ENCODE results near the gene BMP7.

Gene BMP7

DNA sequence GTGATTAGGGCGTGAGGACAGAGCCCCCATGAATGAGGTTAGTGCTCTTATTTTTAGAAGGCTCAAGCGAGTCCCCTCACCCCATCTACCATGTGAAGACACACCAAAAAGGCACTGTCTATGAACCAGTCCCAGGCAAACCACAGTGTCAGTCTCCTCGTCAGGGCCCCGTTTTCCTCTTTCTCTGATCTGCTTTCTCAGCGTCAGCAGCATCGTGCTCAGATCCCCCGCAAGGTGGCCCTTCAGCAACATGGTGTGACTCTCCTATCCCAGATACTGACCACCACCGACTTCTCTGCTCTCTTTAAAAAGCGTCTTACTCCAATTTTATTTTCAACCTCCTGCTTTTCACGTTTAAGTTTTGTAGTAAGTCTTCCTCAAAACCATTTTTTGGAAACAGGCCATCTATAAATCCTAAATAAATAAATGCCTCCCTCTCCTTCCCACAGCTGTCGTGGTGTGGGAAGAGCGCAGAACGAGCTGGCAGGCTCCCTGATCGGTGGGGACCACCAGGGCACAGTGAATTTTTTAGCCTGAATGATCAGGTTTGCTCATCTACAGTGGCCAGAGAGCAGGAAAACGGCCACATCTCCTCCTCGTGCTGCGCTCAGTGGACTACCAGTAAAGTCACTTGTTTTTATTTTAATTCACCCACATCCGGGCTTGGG is 113.1 kb downstream of the BMP7 start:
- DNase-seq (ENCODE audit: low read depth in 2 of 2, low spot score in 1 of 2), result no peak

GRCh38 chr20:57152557-57152956 is 113.9 kb downstream of the BMP7 start:
- no peak for DNase-seq (ENCODE audit: low read depth in 2 of 2, low spot score in 1 of 2)

- DNase-seq (ENCODE audit: low read depth in 2 of 2, low spot score in 1 of 2), result no peak
Measured at GRCh38 chr20:57150559-57150958, 115.9 kb downstream of the BMP7 start.

- DNase-seq (ENCODE audit: low read depth in 2 of 2, low spot score in 1 of 2), result no peak
Measured at GRCh38 chr20:57148263-57148662, 118.2 kb downstream of the BMP7 start.

GRCh38 chr20:57147185-57147584 is 119.3 kb downstream of the BMP7 start:
- no peak for DNase-seq (ENCODE audit: low read depth in 2 of 2, low spot score in 1 of 2)

DNA sequence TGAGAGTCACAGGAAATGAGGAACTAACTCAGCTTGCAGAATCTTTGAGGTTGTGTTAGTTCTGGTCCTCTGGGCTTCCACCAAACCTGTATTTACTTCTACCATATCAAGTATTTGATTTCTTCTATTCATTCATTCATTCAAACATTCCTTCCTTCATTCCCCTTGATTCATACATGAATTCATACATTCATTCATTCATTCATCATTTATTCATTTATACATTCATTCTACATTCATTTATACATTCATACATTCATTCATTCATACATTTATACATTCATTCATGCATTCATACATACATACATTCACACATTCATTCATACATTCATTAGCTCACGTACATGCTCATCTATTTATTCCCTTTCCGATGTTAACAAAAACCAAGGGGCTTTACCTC is 120.3 kb downstream of the BMP7 start:
- no peak for DNase-seq (ENCODE audit: low read depth in 2 of 2, low spot score in 1 of 2)

DNA sequence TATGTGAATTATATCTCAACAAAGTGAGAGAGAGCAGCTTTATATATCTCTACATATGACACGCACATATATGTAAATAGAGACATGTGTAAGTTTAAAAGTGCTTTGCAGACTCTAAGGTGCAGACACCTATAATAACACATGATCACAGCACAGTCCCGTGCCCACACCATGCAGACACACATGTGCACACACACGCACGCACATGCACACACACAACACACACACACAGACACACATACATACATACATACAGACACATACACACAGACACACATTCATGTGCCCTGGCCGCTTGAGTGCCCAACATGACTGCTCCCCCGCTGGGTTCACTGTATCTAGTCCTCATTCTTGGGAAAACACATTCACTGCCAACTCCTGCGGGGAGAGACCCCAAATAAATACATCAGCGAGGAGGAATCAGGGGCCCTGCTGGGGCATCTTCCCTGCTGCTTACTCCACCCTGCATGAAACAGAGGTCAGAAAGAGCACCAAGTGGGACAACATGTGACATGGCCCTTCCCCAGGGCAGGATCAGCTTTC is 121.3 kb downstream of the BMP7 start:
- no peak for DNase-seq (ENCODE audit: low read depth in 2 of 2, low spot score in 1 of 2)

- DNase-seq (ENCODE audit: low read depth in 2 of 2, low spot score in 1 of 2), result no peak
Measured at GRCh38 chr20:57143173-57143572, 123.3 kb downstream of the BMP7 start.

GRCh38 chr20:57142667-57143066 is 123.8 kb downstream of the BMP7 start:
- DNase-seq (ENCODE audit: low read depth in 2 of 2, low spot score in 1 of 2), result no peak

DNA sequence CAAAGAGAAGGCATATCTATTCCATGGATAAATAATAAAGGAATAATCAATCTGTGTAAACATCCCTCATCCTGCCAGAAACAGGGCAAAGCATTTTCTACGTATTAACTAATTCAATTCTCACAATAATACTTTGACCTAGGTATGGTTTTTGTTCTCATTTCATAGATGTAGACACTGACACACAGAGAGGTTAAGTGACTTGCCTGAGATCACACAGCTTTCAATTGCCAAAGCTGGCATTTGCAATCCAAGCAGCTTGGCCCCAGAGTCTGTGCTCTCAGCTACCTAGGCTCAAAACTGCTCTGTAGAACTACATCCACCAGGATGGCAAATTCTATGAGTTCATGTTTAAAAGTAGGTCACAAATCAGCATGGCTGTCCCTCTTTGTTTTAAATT is 124.9 kb downstream of the BMP7 start:
- DNase-seq (ENCODE audit: low read depth in 2 of 2, low spot score in 1 of 2), result no peak

GRCh38 chr20:57140416-57140965 is 126.0 kb downstream of the BMP7 start:
- no peak for DNase-seq (ENCODE audit: low read depth in 2 of 2, low spot score in 1 of 2)

DNA sequence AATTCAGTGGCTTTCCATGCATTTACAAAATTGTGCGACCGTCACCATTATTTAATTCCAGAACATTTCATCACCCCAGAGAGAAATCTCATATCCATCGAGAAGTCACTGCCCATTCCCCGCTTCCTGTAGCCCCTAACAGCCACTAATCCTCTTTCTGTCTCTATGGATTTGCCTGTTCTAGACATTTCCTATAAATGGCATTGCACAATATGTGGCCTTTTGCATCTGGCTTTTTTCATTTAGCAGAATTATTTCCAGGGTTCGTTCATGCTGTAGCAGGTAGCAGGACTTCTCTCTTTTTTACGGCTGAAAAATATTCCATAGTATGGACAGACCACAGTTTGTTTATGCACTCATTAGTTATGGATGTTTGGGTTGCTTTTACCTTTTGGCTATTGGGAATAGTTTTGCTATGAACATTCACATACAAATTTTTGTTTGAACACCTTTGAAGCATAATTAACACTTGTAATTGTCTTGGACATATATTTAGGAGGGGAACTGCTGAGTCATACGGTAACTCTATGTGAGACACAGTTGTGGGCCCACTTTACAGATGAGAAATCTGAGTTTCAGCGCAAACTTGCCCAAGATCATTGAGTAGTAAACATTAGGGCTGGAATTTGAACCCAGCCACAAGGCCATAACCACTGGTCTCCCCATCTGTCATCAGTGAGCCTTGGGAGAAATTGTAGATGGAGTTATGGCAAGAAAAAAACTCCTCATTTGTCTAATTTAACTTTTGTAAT is 126.9 kb downstream of the BMP7 start:
- DNase-seq (ENCODE audit: low read depth in 2 of 2, low spot score in 1 of 2), result no peak

DNA sequence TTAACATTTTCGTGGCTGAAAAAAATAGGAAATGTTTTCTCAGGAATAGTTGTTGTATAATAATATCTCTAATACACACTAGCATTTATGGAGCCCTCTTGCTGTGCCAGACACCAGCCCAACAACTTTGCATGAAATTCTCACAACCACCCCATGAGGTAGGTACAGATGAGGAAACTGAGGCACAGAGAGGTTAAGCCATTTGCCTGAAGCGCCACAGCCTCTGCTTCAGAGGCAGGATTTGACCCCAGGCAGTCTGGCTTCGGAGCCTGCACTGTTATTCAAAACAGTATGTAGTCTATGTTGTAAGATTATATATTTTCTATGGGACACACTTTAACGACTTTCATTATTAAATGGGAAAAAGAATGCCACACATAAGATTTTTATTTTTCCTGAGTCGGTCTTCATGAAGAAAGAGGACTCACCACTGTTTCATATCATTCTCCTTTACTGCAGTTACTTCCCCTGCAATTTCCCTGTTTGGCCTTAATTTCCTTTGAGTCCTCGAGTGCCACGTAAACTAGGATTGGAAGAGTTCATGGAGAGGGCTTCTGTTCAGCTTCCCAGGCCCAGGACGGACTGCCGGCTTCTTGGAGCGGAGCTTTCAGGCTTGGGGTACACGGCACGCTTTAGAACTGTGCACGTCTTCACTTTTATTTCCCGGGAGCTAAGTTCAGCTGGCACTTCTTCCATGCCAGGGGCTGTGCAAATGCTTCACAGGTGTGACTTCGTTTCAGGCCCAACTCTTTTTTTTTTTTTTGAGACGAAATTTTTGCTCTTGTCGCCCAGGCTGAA is 128.0 kb downstream of the BMP7 start:
- DNase-seq (ENCODE audit: low read depth in 2 of 2, low spot score in 1 of 2), result no peak

GRCh38 chr20:57137676-57138075 is 128.8 kb downstream of the BMP7 start:
- no peak for DNase-seq (ENCODE audit: low read depth in 2 of 2, low spot score in 1 of 2)

- no peak for DNase-seq (ENCODE audit: low read depth in 2 of 2, low spot score in 1 of 2)
Measured at GRCh38 chr20:57136734-57137133, 129.7 kb downstream of the BMP7 start.

GRCh38 chr20:57135875-57136274 is 130.6 kb downstream of the BMP7 start:
- DNase-seq (ENCODE audit: low read depth in 2 of 2, low spot score in 1 of 2), result no peak

- no peak for DNase-seq (ENCODE audit: low read depth in 2 of 2, low spot score in 1 of 2)
Measured at GRCh38 chr20:57134804-57135203, 131.6 kb downstream of the BMP7 start.

DNA sequence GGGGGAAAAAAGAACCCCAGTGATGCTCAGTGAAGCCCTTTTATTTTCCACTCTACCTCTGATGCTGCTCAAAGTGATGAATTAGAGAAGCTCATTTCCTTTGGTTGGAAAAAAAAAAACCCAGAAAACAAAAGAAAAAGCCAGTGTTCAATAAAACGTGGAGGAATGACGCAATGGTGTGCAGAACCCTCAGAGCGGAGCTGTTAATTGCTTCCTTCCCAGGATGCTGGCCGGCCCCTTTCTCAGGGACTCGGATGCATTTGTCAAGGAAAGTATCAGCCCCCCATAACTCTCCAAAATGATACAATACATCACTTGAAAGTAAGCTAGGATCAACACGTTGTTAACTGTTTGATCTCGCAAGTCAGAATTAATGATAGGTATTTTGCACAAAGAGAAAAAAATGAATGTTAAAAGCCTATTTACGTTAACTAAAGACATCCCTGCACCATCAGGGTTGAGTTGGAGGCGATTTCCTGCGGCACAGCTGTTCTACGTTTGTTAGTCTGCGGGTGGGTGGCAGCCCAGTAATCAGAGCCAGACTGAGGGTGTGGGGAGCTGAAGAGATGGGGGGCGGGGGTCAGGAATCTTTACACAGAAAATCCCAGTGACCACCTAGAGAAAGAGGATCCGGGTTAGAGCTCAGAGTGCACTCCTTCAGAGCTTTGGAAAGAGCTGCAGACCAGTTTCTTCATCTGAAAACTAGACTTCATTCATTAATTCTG is 132.4 kb downstream of the BMP7 start:
- DNase-seq (ENCODE audit: low read depth in 2 of 2, low spot score in 1 of 2), result no peak

DNA sequence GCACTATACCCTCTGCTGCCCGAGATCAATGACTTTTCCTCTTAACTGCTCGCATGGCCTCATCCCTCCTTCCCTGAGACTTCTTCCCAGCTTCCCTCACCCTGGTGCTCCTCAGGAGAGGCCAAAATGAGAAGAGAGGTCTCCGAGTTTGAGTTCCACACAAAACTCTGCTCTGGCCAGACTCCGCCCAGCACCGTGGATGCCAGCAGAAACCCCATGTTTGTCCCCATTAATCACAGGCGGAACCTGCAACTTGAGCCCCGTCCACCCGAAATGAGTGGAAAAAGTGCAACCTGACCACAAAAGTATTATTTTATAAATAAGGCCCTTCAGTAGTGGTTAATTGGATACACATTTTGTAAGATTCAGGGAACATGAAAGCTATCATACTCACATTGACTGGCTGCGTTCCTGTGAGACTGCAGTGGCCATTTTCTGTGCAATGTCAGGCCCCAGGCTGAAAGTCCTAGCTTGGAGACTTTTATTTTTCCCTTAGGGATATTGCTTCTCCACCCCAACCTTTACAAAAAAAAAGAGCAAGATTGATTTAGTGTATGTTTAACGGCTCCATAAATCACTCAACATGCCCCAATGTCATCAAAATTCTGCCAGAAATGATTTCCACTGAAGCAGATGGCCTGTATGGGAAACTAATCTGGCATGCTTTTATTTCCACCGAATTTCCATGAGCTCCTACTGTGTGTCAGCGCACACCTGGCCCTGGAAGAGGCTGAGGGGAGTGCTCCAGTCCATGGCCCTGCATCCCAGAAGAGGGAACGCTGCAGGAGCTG is 134.6 kb downstream of the BMP7 start:
- no peak for DNase-seq (ENCODE audit: low read depth in 2 of 2, low spot score in 1 of 2)

DNA sequence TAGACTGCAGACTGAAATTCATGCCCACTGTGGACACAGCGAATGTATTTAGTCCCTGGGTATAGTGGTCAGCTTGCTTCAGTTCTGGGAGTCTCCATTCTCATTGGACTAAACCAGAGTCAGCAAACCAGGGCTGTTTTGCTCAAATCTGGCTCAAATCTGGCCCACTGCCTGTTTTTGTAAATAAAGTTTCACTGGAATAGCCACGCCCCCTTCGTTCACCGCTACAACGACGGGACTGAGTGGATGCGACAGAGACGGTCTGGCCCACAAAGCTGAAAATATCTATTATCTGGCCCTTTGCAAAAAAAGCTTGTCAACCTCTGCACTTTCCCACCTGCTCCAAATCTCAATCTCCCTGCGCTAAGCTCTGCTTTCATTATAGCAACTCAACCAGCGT is 135.4 kb downstream of the BMP7 start:
- DNase-seq (ENCODE audit: low read depth in 2 of 2, low spot score in 1 of 2), result no peak

Data from stimulated activated CD8-positive, alpha-beta memory T cell treated with anti-CD3 and anti-CD28 coated beads, Interleukin-4, amount 100 ng/mL, for 1 hour (primary cell).